Measurements from ENCODE around the gene C19orf73.
"Not testable (repeated sequence)": the region's sequence is repeated elsewhere in the genome, so short reads cannot be mapped to it uniquely, and the experiment has no call there.

The C19orf73 gene

GRCh38 chr19:49130325-49130724 lies 11.4 kb upstream of the C19orf73 start:
- peaks cover 15% of the 10 kb centered on the region for H3K4me1 ChIP-seq (ENCODE audit: low read depth, poor library complexity, severe bottlenecking)
- H3K4me3 ChIP-seq (IDR thresholded peaks at IDR 0.05; ENCODE audit: insufficient read depth, low read depth, low read length): no peak overlapping the region
- H3K79me2 ChIP-seq (ENCODE audit: insufficient read depth, low read depth): no peaks in the 10 kb centered on the region; the same call in 1 of the 2 replicates
- no peak for TF ChIP-seq CTCF (conservative IDR thresholded peaks at IDR 0.05; ENCODE audit: low read depth, low read length)
- H3K4me2 ChIP-seq: no peak overlapping the region
- H4K20me1 ChIP-seq (ENCODE audit: insufficient read depth): no peaks in the 10 kb centered on the region
- H2AFZ ChIP-seq (ENCODE audit: low read depth): no peak overlapping the region
- no peaks in the 10 kb centered on the region for H3K36me3 ChIP-seq (ENCODE audit: insufficient read depth)
- H3K27me3 ChIP-seq (ENCODE audit: insufficient read depth, low read depth): no peaks in the 10 kb centered on the region
- no peak overlapping the region for H3K9ac ChIP-seq
- H3K27ac ChIP-seq: no peak overlapping the region

- H3K36me3 ChIP-seq (ENCODE audit: insufficient read depth): no peaks in the 10 kb centered on the region
- no peak overlapping the region for H3K27ac ChIP-seq
- no peaks in the 10 kb centered on the region for H4K20me1 ChIP-seq (ENCODE audit: insufficient read depth)
- TF ChIP-seq CTCF (conservative IDR thresholded peaks at IDR 0.05; ENCODE audit: low read depth, low read length): no peak
- H3K79me2 ChIP-seq (ENCODE audit: insufficient read depth, low read depth): no peaks in the 10 kb centered on the region; the same call in 1 of the 2 replicates
- peaks cover 15% of the 10 kb centered on the region for H3K4me1 ChIP-seq (ENCODE audit: low read depth, poor library complexity, severe bottlenecking)
- H3K4me3 ChIP-seq (IDR thresholded peaks at IDR 0.05; ENCODE audit: insufficient read depth, low read depth, low read length): peak overlapping the region; percentile 70
- peak overlapping the region; percentile 98 for H3K4me2 ChIP-seq
- H3K9ac ChIP-seq: peak overlapping the region; percentile 52; the same call in 1 of the 2 replicates
- peaks cover 1% of the 10 kb centered on the region; the same call in 1 of the 2 replicates for H3K27me3 ChIP-seq (ENCODE audit: insufficient read depth, low read depth)
- peak overlapping the region; percentile 90 for H2AFZ ChIP-seq (ENCODE audit: low read depth)
Measured at GRCh38 chr19:49129238-49129583, 10.3 kb upstream of the C19orf73 start.

- Histone ChIP-seq H3K27me3 (ENCODE audit: insufficient read depth, low read depth) (peaks cover 3% of the 10 kb centered on the region; the same call in 1 of the 2 replicates), H2AFZ (ENCODE audit: low read depth) (peak overlapping the region; percentile 90), H3K27ac (peak overlapping the region; percentile 16; the same call in 1 of the 2 replicates), H3K4me3 (IDR thresholded peaks at IDR 0.05; ENCODE audit: insufficient read depth, low read depth, low read length) (peak overlapping the region; percentile 70), H3K4me1 (ENCODE audit: low read depth, poor library complexity, severe bottlenecking) (peaks cover 15% of the 10 kb centered on the region), H3K36me3 (ENCODE audit: insufficient read depth) (no peaks in the 10 kb centered on the region), H3K4me2 (peak overlapping the region; percentile 98), H3K9ac (peak overlapping the region; percentile 52), H3K79me2 (ENCODE audit: insufficient read depth, low read depth) (no peaks in the 10 kb centered on the region; the same call in 1 of the 2 replicates), H4K20me1 (ENCODE audit: insufficient read depth) (no peaks in the 10 kb centered on the region)
- TF ChIP-seq CTCF (conservative IDR thresholded peaks at IDR 0.05; ENCODE audit: low read depth, low read length): no peak
Measured at GRCh38 chr19:49128545-49129237, 9.7 kb upstream of the C19orf73 start.

GRCh38 chr19:49127674-49128544 lies 9.0 kb upstream of the C19orf73 start:
- Histone ChIP-seq H3K79me2 (ENCODE audit: insufficient read depth, low read depth) (no peaks in the 10 kb centered on the region; the same call in 1 of the 2 replicates), H4K20me1 (ENCODE audit: insufficient read depth) (no peaks in the 10 kb centered on the region), H3K27ac (no peak overlapping the region), H3K27me3 (ENCODE audit: insufficient read depth, low read depth) (peaks cover 3% of the 10 kb centered on the region; the same call in 1 of the 2 replicates), H3K36me3 (ENCODE audit: insufficient read depth) (no peaks in the 10 kb centered on the region), H2AFZ (ENCODE audit: low read depth) (peak overlapping the region; percentile 99), H3K4me2 (peak overlapping the region; percentile 98), H3K9ac (peak overlapping the region; percentile 52), H3K4me1 (ENCODE audit: low read depth, poor library complexity, severe bottlenecking) (peaks cover 15% of the 10 kb centered on the region), H3K4me3 (IDR thresholded peaks at IDR 0.05; ENCODE audit: insufficient read depth, low read depth, low read length) (peak overlapping the region; percentile 70)
- TF ChIP-seq CTCF (conservative IDR thresholded peaks at IDR 0.05; ENCODE audit: low read depth, low read length): 0 out of 2 replicates have a peak, but pooled peaks have one; percentile 11

- not testable (repeated sequence) for H3K36me3 ChIP-seq (ENCODE audit: insufficient read depth); H4K20me1 ChIP-seq (ENCODE audit: insufficient read depth); H3K79me2 ChIP-seq (ENCODE audit: insufficient read depth, low read depth); H3K4me3 ChIP-seq (IDR thresholded peaks at IDR 0.05; ENCODE audit: insufficient read depth, low read depth, low read length); H3K27me3 ChIP-seq (ENCODE audit: insufficient read depth, low read depth); H3K27ac ChIP-seq; H3K9ac ChIP-seq
- Histone ChIP-seq H2AFZ (ENCODE audit: low read depth) (peak overlapping the region; percentile 99), H3K4me1 (ENCODE audit: low read depth, poor library complexity, severe bottlenecking) (peaks cover 16% of the 10 kb centered on the region), H3K4me2 (peak overlapping the region; percentile 98)
Measured at GRCh38 chr19:49127225-49127624, 8.3 kb upstream of the C19orf73 start.
